NCI-H510A treated with DMSO at 0.1 percent for 48 hours (cell line): ENCODE results near the gene GPR171.

Experiments
- DNase-seq: peaks from one replicate; lab custom pipeline; 2025; lab: John Stamatoyannopoulos, UW

The GPR171 gene

GRCh38 chr3:151213881-151214280 lies 10.9 kb upstream of the GPR171 start:
- no peak for DNase-seq

DNA sequence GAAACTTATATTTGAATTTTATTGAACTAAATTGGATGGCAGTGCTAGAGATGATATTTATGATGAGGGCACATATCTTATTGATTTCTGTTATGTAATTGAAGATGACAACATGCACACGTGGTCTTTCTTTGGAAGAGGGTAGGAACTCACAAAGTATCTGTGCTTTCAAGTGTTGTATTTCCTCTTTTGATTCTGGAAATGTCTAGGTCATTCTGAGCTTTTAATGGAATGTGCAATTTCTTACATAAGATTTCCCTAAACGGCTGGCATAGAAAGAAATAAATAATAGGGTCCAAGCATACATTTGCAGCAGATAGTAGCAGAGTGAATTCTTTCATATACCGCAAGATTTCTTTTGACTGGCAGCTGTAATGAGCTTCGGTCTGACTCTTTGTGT lies 10.1 kb upstream of the GPR171 start:
- no peak for DNase-seq

- no peak for DNase-seq
Observed at GRCh38 chr3:151210676-151211381, 7.8 kb upstream of the GPR171 start.

DNA sequence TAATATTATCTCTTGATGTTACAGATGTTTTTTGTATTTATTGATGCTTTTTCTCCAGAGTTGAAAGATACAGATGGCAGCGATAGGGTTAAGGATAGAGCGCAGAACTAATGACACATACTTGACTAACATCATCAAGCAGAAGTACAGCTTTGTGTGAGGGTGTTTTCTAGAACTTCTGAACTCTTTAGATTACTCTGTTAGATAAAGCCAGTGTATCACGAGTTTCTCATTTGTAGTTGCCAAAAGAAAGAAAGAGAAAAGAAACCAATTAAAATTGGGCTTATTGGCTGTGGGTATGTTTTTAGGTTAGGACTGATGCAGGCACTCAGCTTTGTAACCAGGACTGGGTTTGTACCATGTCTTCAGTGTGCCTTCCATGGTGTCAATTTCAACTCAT lies 6.6 kb upstream of the GPR171 start:
- no peak for DNase-seq

DNA sequence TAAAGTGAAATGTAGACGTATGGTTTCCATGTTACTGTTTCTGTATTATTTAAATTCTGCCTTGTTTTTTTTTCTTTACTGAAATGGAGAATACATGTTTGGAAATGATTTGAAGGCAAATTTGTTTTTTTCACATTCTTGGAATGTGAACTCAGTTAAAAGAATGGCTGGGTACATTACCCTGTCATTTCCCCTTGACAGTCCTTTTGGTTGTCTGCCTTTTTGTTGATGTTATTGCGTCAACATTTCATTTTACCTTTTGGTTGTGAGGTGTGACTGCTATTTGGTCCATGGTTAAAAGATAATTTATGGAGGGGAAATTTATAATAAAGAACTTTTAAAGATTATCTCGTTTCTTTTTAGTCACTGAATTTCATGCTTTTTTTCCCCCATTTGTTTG lies 3.2 kb upstream of the GPR171 start:
- DNase-seq, result no peak

- no peak for DNase-seq
Observed at GRCh38 chr3:151205482-151205881, 2.5 kb upstream of the GPR171 start.

- DNase-seq, result no peak
Observed at GRCh38 chr3:151204530-151205402, 1.8 kb upstream of the GPR171 start.

- no peak for DNase-seq
Observed at GRCh38 chr3:151201051-151201730, 1.8 kb downstream of the GPR171 start.

- no peak for DNase-seq
Observed at GRCh38 chr3:151200586-151200985, 2.4 kb downstream of the GPR171 start.

GRCh38 chr3:151199554-151200438 lies 3.2 kb downstream of the GPR171 start:
- DNase-seq, result no peak

DNA sequence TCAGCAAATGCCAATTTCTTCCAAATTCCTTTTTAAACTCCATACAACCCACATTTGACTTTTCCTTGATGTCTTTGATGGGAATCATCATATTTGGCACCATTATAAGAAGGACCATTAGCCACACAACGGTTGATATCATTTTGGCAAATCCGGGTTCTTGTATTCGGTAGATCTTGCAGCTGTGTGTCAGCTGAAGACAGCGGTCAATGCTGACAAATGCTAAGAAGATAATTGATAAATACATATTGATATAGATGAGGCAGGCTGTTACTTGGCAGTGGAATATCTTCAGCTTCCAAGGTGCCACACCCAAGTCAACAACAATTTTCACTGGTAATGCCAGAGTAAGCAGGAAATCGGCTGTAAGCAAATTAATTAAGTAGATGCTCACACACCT lies 4.2 kb downstream of the GPR171 start:
- DNase-seq, result no peak

GRCh38 chr3:151197981-151198767 lies 4.8 kb downstream of the GPR171 start:
- no peak for DNase-seq

DNA sequence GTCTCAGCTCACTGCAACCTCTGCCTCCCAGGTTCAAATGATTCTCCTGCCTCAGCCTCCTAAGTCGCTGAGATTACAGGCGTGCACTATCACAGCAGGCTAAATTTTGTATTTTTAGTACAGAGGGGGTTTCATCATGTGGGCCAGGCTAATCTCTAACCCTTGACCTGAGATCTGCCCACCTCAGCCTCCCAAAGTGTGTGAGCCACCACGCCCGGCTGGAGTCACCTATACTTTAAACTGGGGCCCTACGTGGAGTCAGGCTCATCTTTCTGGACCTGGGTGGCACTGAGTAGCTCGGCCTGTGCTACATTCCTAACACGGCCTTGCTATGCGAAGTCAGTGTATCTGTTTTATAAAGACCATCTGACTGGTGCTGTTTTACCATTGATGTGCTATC lies 5.8 kb downstream of the GPR171 start:
- no peak for DNase-seq

GRCh38 chr3:151196434-151196833 lies 6.6 kb downstream of the GPR171 start:
- no peak for DNase-seq

GRCh38 chr3:151195826-151196225 lies 7.2 kb downstream of the GPR171 start:
- DNase-seq, result no peak

GRCh38 chr3:151192545-151192944 lies 10.5 kb downstream of the GPR171 start:
- no peak for DNase-seq

DNA sequence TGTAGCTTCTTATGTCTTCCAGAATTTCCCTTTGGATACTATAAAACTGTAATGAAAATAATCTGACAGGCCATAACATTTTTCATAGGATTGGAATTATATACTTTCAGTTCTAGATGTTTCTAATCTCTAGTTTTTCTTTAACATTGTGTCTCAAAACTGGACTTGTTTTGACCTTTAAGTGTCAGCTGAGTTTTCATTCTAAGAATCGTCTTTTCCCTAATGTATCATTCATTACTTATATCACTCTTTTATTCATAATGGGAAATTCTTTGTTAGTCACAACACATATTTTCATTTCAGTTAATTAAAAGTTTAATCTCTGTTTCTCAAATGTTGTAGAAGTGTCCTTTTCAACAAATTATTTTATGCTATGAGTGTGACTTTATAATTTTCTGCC lies 11.9 kb downstream of the GPR171 start:
- DNase-seq, result no peak

- DNase-seq, result no peak
Observed at GRCh38 chr3:151183265-151183671, 19.7 kb downstream of the GPR171 start.

DNA sequence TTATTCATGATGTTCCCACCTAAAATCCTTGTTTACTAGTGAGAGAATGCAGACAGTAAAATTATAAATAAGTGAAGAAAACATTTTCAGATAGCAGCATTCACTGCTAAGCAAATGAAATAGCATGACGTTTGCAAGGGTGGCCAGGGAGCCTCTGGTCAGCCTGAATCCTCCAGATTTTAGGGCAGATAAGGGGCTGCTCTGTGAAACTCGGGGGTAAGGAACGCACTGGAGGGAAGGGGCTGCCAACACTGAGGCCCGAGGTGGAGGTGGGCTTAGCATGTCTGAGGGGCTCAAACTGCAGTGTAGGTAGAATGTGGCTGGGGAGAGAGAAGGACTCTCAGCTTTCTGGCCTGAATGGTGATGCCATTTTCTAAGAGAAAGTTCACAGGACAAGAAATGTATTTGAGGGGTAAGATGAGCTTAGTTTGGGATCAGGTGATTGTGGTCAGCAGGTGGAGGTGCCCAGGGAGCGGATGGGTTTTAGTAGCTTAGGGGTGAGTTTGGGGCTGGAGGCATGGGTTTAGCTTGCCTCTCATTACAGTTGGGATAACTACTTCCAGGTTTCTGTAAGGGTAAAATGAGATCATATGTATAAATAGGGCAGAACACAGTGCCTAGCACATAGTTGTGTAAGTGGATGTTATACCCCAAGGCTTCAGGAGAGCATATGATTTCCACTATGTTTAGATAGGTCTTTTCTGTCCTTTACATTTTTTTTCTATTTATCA lies 20.5 kb downstream of the GPR171 start:
- DNase-seq, result no peak

- no peak for DNase-seq
Observed at GRCh38 chr3:151178208-151178845, 24.7 kb downstream of the GPR171 start.
